ENCODE results near the gene AGBL1. TPM values are rescaled to one million over a fixed set of nuclear protein-coding genes. Genes with fewer than 3 reads are reported as not detected.

The AGBL1 gene
- total RNA-seq, 2 donors from 2014 or later = not detected

- Histone ChIP-seq H3K27ac (no peak overlapping the region), H3K36me3 (no peaks in the 10 kb centered on the region), H3K27me3 (replicated peaks; ENCODE audit: insufficient read depth) (no peaks in the 10 kb centered on the region), H3K9me3 (no peaks in the 10 kb centered on the region), H3K4me1 (ENCODE audit: control insufficient read depth in 1 of 2, low read depth in 2 of 2) (no peaks in the 10 kb centered on the region), H3K4me3 (no peak overlapping the region)
- TF ChIP-seq CTCF (IDR thresholded peaks at IDR 0.05) = no peak
- DNase-seq (ENCODE audit: low spot score) (no peak), ATAC-seq (ENCODE audit: insufficient number of reproducible peaks, low FRiP score, low read depth) (no peak)
These were observed 535.7 kb downstream of the AGBL1 start for GRCh38 chr15:86615411-86615810.

- H3K27me3 ChIP-seq (replicated peaks; ENCODE audit: insufficient read depth) = no peaks in the 10 kb centered on the region
- H3K4me1 ChIP-seq (ENCODE audit: control insufficient read depth in 1 of 2, low read depth in 2 of 2) = no peaks in the 10 kb centered on the region
- H3K36me3 ChIP-seq = no peaks in the 10 kb centered on the region
- no peak overlapping the region for H3K27ac ChIP-seq
- no peak overlapping the region for H3K4me3 ChIP-seq
- ATAC-seq (ENCODE audit: insufficient number of reproducible peaks, low FRiP score, low read depth) = no peak
- no peaks in the 10 kb centered on the region for H3K9me3 ChIP-seq
- no peak for DNase-seq (ENCODE audit: low spot score)
- TF ChIP-seq CTCF (IDR thresholded peaks at IDR 0.05) = no peak
These were observed 536.1 kb downstream of the AGBL1 start for GRCh38 chr15:86615816-86616215.

- no peak for ATAC-seq (ENCODE audit: insufficient number of reproducible peaks, low FRiP score, low read depth)
- no peak for TF ChIP-seq CTCF (IDR thresholded peaks at IDR 0.05)
- H3K36me3 ChIP-seq = no peaks in the 10 kb centered on the region
- H3K27ac ChIP-seq = no peak overlapping the region
- H3K4me1 ChIP-seq (ENCODE audit: control insufficient read depth in 1 of 2, low read depth in 2 of 2) = no peaks in the 10 kb centered on the region
- DNase-seq (ENCODE audit: low spot score) = no peak
- no peak overlapping the region for H3K4me3 ChIP-seq
- H3K27me3 ChIP-seq (replicated peaks; ENCODE audit: insufficient read depth) = no peaks in the 10 kb centered on the region
- no peaks in the 10 kb centered on the region for H3K9me3 ChIP-seq
These were observed 537.1 kb downstream of the AGBL1 start for GRCh38 chr15:86616771-86617170.

GRCh38 chr15:86620157-86620556 lies 540.5 kb downstream of the AGBL1 start:
- Histone ChIP-seq H3K4me1 (ENCODE audit: control insufficient read depth in 1 of 2, low read depth in 2 of 2) (no peaks in the 10 kb centered on the region), H3K27me3 (replicated peaks; ENCODE audit: insufficient read depth) (no peaks in the 10 kb centered on the region), H3K9me3 (no peaks in the 10 kb centered on the region), H3K27ac (no peak overlapping the region), H3K36me3 (no peaks in the 10 kb centered on the region), H3K4me3 (no peak overlapping the region)
- TF ChIP-seq CTCF (IDR thresholded peaks at IDR 0.05) = no peak
- DNase-seq (ENCODE audit: low spot score) (no peak), ATAC-seq (ENCODE audit: insufficient number of reproducible peaks, low FRiP score, low read depth) (no peak)

GRCh38 chr15:86620641-86621349 lies 541.1 kb downstream of the AGBL1 start:
- Histone ChIP-seq H3K4me3 (no peak overlapping the region), H3K36me3 (no peaks in the 10 kb centered on the region), H3K27me3 (replicated peaks; ENCODE audit: insufficient read depth) (no peaks in the 10 kb centered on the region), H3K4me1 (ENCODE audit: control insufficient read depth in 1 of 2, low read depth in 2 of 2) (no peaks in the 10 kb centered on the region), H3K9me3 (no peaks in the 10 kb centered on the region), H3K27ac (no peak overlapping the region)
- DNase-seq (ENCODE audit: low spot score) = no peak
- TF ChIP-seq CTCF (IDR thresholded peaks at IDR 0.05) = no peak
- ATAC-seq (ENCODE audit: insufficient number of reproducible peaks, low FRiP score, low read depth) = no peak

All from thoracic aorta (tissue), 2 donors.